Posterior cingulate gyrus (tissue), 11 donors: Measurements from ENCODE around the gene FAN1.

Experiments used
- DNase-seq, 10 donors: peaks; one replicate each; pipeline versions ENCODE4 v3.0.0 to v3.0.0-alpha.2; 2020 to 2021; ENCODE audit warnings: mixed read lengths in 3 of 10
- intact Hi-C: fragments of 100-400 bp; cut with DNase I; formaldehyde crosslinking; loops from one replicate; pipeline ENCODE4 v1.15.1; 2023

Gene FAN1

GRCh38 chr15:30992249-30992864 lies 88.6 kb downstream of the FAN1 start:
- DNase-seq: no peak

More at GRCh38 chr15:30992249-30992864, 88.6 kb downstream of the FAN1 start:
- intact Hi-C loops: no loop called here
